Activated CD4-positive, alpha-beta memory T cell treated with anti-CD3 and anti-CD28 coated beads, Interleukin-2, amount 10 ng/mL, durations not matched to agents 7 days and 5 days (primary cell): ENCODE measurements around the gene PRM3. TPM values are rescaled to one million over a fixed set of nuclear protein-coding genes. Genes with fewer than 3 reads are reported as not detected.

Source experiments
- CTCF ChIA-PET: fragments of 350-600 bp; sonication (Branson Sonifier 250); formaldehyde crosslinking; loops from one replicate; lab custom pipeline; 2021; ENCODE audit warnings: antibody characterized with exemption, inconsistent platforms; lab: Charles Lee
- POLR2A ChIA-PET: fragments of 350-600 bp; sonication (Branson Sonifier 250); formaldehyde crosslinking; loops from one replicate; lab custom pipeline; 2021; ENCODE audit warnings: antibody characterized with exemption; lab: Charles Lee
- DNase-seq: peaks from one replicate; pipeline ENCODE4 v3.0.0-alpha.2; 2020
- H3K27ac Mint-ChIP-seq: one replicate; pipeline ENCODE4 v1.8.0; 2021; ENCODE audit warnings: mild to moderate bottlenecking, mixed read lengths
- H3K27me3 Mint-ChIP-seq: one replicate; pipeline ENCODE4 v1.8.0; 2021; ENCODE audit warnings: mixed read lengths
- H3K36me3 Mint-ChIP-seq: one replicate; pipeline ENCODE4 v1.8.0; 2021; ENCODE audit warnings: low read depth, mixed read lengths
- H3K4me1 Mint-ChIP-seq: one replicate; pipeline ENCODE4 v1.8.0; 2021; ENCODE audit warnings: mixed read lengths
- H3K4me3 Mint-ChIP-seq: one replicate; pipeline ENCODE4 v1.8.0; 2021; ENCODE audit warnings: mild to moderate bottlenecking, mixed read lengths
- H3K9me3 Mint-ChIP-seq: one replicate; pipeline ENCODE4 v1.8.0; 2021; ENCODE audit warnings: mixed read lengths
- total RNA-seq, 2 experiments: library from RNA; stranded (reverse); gene quantifications; one replicate each; pipeline ENCODE4 v1.2.3, GENCODE V29; 2021

The PRM3 gene
- total RNA-seq, 2 experiments from 2014 or later, result not detected

- H3K27ac Mint-ChIP-seq, result peak overlapping the region; percentile 85
- ChIA-PET POLR2A (interaction anchor here (1.0 to 15.7 kb wide), 4 partner anchors 23 to 267 kb away, joined by 3 to 302 read pairs (median 22); partner anchors contain the start of gene SOCS1), CTCF (no interaction called here)
- no peaks in the 10 kb centered on the region for H3K36me3 Mint-ChIP-seq
- no peak for DNase-seq
- H3K4me1 Mint-ChIP-seq, result peaks cover 83% of the 10 kb centered on the region
- H3K4me3 Mint-ChIP-seq, result no peak overlapping the region
- H3K27me3 Mint-ChIP-seq, result no peaks in the 10 kb centered on the region
- H3K9me3 Mint-ChIP-seq, result no peaks in the 10 kb centered on the region
Observed at GRCh38 chr16:11231367-11231970, 42.0 kb downstream of the PRM3 start.

GRCh38 chr16:11229906-11230305 lies 43.5 kb downstream of the PRM3 start:
- DNase-seq, result no peak
- no peaks in the 10 kb centered on the region for H3K9me3 Mint-ChIP-seq
- peak overlapping the region; percentile 47 for H3K27ac Mint-ChIP-seq
- H3K4me1 Mint-ChIP-seq, result peaks cover 88% of the 10 kb centered on the region
- POLR2A ChIA-PET, result interaction anchor here (1.0 to 15.7 kb wide), 2 partner anchors 24 to 69 kb away, joined by 3 to 302 read pairs; partner anchors contain the start of gene SOCS1
- H3K36me3 Mint-ChIP-seq, result no peaks in the 10 kb centered on the region
- CTCF ChIA-PET, result interaction anchor here (1.3 kb wide), 1 partner anchor 26 kb away, joined by 4 read pairs; the partner anchor contains the start of gene SOCS1
- no peaks in the 10 kb centered on the region for H3K27me3 Mint-ChIP-seq
- H3K4me3 Mint-ChIP-seq, result no peak overlapping the region

DNA sequence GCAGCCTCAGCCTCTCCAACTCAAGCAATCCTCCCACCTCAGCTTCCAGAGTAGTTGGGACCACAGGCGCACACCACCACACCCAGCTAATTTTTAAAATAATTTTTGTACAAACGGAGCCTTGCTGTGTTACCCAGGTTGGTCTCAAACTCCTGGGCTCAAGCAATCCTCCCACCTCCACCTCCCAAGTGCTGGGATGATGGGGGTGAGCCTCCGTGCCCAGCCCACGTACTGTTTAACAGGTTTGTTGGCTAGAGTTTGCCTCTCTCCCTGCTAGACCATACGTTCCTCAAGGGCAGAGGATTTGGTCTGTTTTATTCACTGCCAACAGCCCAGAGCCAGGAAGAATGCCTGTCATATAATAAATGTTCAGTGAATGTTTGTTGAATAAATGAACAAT lies 44.0 kb downstream of the PRM3 start:
- CTCF ChIA-PET, result interaction anchor here (1.3 kb wide), 1 partner anchor 27 kb away, joined by 4 read pairs; the partner anchor contains the start of gene SOCS1
- H3K9me3 Mint-ChIP-seq, result no peaks in the 10 kb centered on the region
- H3K4me1 Mint-ChIP-seq, result peaks cover 89% of the 10 kb centered on the region
- peak overlapping the region; percentile 23 for H3K27ac Mint-ChIP-seq
- H3K4me3 Mint-ChIP-seq, result no peak overlapping the region
- no peak for DNase-seq
- no peaks in the 10 kb centered on the region for H3K27me3 Mint-ChIP-seq
- POLR2A ChIA-PET, result interaction anchor here (1.0 to 15.7 kb wide), 3 partner anchors 17 to 68 kb away, joined by 3 to 302 read pairs (median 4); partner anchors contain the start of gene SOCS1
- H3K36me3 Mint-ChIP-seq, result no peaks in the 10 kb centered on the region

DNA sequence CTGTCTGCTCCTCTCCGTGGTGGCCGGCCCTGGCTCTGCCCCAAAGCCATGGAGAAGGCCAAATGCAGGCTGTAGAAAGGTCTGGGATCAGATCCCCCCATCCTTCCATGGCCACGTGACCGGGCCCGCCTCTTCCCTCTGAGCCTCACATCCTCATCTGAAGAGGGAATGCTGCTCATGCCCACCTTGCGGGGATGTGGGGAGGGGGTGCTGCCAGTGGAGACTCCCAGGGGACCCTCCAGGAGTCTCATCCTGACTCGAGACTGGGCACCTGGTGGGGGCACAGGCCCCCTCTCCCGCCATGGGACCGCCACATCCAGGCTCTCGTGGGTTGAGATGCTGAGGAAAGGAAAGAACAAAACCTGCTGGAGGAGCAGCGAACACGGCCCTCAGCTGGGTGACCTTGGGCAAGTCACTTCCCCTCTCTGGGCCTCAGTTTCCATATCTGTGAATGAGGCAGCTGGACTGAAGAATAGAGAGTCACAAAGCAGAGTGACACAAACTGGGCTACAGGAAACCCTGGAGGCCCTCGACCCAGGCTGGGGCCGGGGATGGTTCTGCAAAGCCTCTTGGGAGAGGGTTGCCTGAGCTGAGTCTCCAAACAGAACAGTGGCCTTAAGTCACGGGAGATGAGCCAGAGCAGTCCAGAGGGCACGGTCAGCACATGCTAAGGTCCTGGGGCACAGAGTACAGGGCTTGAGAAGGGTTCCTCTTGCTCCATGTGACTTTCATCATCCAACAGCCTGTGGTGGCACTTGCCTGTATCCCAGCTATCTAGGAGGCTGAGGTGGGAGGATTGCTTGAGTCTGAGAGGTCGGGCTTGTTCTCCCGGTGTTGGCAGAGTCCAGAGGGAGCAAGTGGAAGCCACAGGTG lies 47.5 kb downstream of the PRM3 start:
- H3K9me3 Mint-ChIP-seq, result no peaks in the 10 kb centered on the region
- H3K27ac Mint-ChIP-seq, result peak overlapping the region; percentile 99
- H3K4me3 Mint-ChIP-seq, result peak overlapping the region; percentile 68
- no peaks in the 10 kb centered on the region for H3K36me3 Mint-ChIP-seq
- no peaks in the 10 kb centered on the region for H3K27me3 Mint-ChIP-seq
- CTCF ChIA-PET, result interaction anchor here (1.0 to 2.7 kb wide), 13 partner anchors 11 to 262 kb away, joined by 3 to 16 read pairs (median 6); partner anchors contain the start of gene SOCS1
- H3K4me1 Mint-ChIP-seq, result peaks cover 75% of the 10 kb centered on the region
- DNase-seq, result no peak
- POLR2A ChIA-PET, result interaction anchor here (0.9 to 5.5 kb wide), 30 partner anchors 8 to 571 kb away, joined by 3 to 102 read pairs (median 6); partner anchors contain the start of genes SOCS1 and ZC3H7A

DNA sequence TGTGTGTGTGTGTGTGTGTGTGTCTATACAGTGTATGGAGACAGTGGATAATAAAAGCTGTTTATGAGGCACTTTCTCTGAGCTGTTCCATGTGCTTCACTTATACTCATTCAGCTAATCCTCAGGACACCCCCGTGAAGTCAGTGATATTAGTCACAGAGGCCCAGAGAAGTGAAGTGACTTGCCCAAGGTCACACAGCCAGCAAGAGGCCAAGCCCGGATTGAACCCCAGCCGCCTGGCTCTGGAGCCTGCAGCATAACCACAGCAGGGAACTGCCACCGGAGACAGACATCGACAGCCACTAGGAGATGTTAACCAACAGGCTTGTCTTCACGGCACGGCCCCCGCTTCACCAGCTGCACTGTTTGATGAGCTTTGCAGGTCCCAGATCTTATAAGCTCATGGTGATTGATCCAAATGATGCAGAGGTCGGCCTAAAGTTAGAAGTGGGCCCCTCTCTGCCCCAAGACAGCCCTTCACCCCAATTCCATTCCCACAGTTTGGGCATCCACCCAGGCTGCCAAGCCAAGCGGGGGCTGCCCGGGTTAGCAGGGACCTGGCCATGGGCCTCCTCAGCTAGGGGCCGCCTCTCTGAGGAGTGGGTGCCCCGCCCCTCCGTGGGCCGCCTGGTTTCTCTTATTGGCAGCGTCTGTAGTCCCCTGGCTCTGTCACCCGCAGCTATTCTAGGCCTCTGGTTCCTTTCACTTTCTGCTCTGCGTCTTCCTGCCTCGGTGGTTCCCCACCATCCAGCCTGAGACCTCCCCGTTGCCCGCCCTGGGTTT lies 48.3 kb downstream of the PRM3 start:
- Mint-ChIP-seq H3K9me3 (no peaks in the 10 kb centered on the region), H3K27ac (peak overlapping the region; percentile 99), H3K27me3 (no peaks in the 10 kb centered on the region), H3K36me3 (no peaks in the 10 kb centered on the region), H3K4me3 (peak overlapping the region; percentile 68), H3K4me1 (peaks cover 71% of the 10 kb centered on the region)
- ChIA-PET POLR2A (interaction anchor here (0.7 to 5.5 kb wide), 41 partner anchors 9 to 572 kb away, joined by 3 to 102 read pairs (median 5); partner anchors contain the start of genes SOCS1 and ZC3H7A), CTCF (interaction anchor here (0.7 to 2.8 kb wide), 21 partner anchors 8 to 261 kb away, joined by 3 to 16 read pairs (median 5); partner anchors contain the start of gene SOCS1)
- DNase-seq, result peak; percentile 82

GRCh38 chr16:11224096-11224893 lies 49.1 kb downstream of the PRM3 start:
- Mint-ChIP-seq H3K36me3 (peaks cover 1% of the 10 kb centered on the region), H3K27ac (peak overlapping the region; percentile 99), H3K27me3 (no peaks in the 10 kb centered on the region), H3K4me3 (peak overlapping the region; percentile 68), H3K9me3 (peaks cover under 1% of the 10 kb centered on the region), H3K4me1 (peaks cover 67% of the 10 kb centered on the region)
- peak; percentile 85 for DNase-seq
- CTCF ChIA-PET, result interaction anchor here (0.7 to 2.8 kb wide), 20 partner anchors 9 to 261 kb away, joined by 3 to 16 read pairs (median 5); partner anchors contain the start of gene SOCS1
- POLR2A ChIA-PET, result interaction anchor here (0.9 to 5.5 kb wide), 37 partner anchors 8 to 573 kb away, joined by 3 to 102 read pairs (median 5); partner anchors contain the start of genes SOCS1 and ZC3H7A

Other genes starting within 250 kb of the PRM3 start
- 100 to 1,000 TPM; 136 to 142 TPM for gene SOCS1, start 17.4 kb downstream of the PRM3 start, total RNA-seq
- not detected for gene TNP2, start 4.3 kb downstream of the PRM3 start, total RNA-seq
- gene PRM2, start 2.9 kb upstream of the PRM3 start, total RNA-seq, result not detected
- not detected for gene PRM1, start 7.7 kb upstream of the PRM3 start, total RNA-seq
- gene RMI2, start 71.8 kb upstream of the PRM3 start, total RNA-seq, result 10 to 100 TPM; 45.9 to 46.6 TPM